Uterus (tissue), 4 donors: Measurements from ENCODE around the gene ARHGAP4. TPM values are rescaled to one million over a fixed set of nuclear protein-coding genes. Genes with fewer than 3 reads are reported as not detected.

ENCODE experiments used
- DNase-seq, 2 donors: peaks; one replicate each; pipeline ENCODE4 v3.0.0-alpha.2; 2019 to 2020
- H3K27ac ChIP-seq, 2 donors: fragments of 200-600 bp; sonication (generic); 1 replicate in 1 of 2; 2 replicates in 1 of 2; pipeline ENCODE4 v1.5.1; 2016 to 2018
- H3K27me3 ChIP-seq, 2 donors: fragments of 200-600 bp; sonication (generic); one replicate each; pipeline ENCODE4 v1.5.1; 2018 to 2019; ENCODE audit warnings: control low read depth in 1 of 2
- H3K36me3 ChIP-seq, 2 donors: fragments of 200-600 bp; sonication (generic); one replicate each; pipeline ENCODE4 v1.5.1; 2019; ENCODE audit warnings: control low read depth in 1 of 2
- H3K4me1 ChIP-seq, 2 donors: fragments of 200-600 bp; sonication (generic); one replicate each; pipeline ENCODE4 v1.5.1; 2018 to 2019; ENCODE audit warnings: control low read depth in 1 of 2
- H3K4me3 ChIP-seq, 2 donors: fragments of 200-600 bp; sonication (generic); 1 replicate in 1 of 2; 2 replicates in 1 of 2; pipeline ENCODE4 v1.5.1; 2018 to 2019; ENCODE audit warnings: mild to moderate bottlenecking in 1 of 2
- H3K9me3 ChIP-seq, 2 donors: fragments of 200-600 bp; sonication (generic); one replicate each; pipeline ENCODE4 v1.5.1; 2019; ENCODE audit warnings: control low read depth in 1 of 2
- CTCF ChIP-seq, 4 experiments: fragments of 200-600 bp in 2 of 4; fragments of 450-650 bp in 2 of 4; sonication (generic) in 2 of 4; IDR thresholded peaks; one replicate each; pipeline ENCODE4 v1.5.1; 2016 to 2019; ENCODE audit warnings: antibody characterized with exemption in 4 of 4, mild to moderate bottlenecking in 2 of 4, moderate library complexity in 1 of 4
- POLR2A ChIP-seq, 2 donors: fragments of 450-650 bp; IDR thresholded peaks; one replicate each; pipeline ENCODE4 v1.6.1; 2016; ENCODE audit warnings: antibody characterized with exemption in 2 of 2, mild to moderate bottlenecking in 1 of 2, moderate library complexity in 1 of 2
- intact Hi-C: fragments of 100-400 bp; cut with DNase I; formaldehyde crosslinking; loops from one replicate; pipeline ENCODE4 v1.15.1; 2023; ENCODE audit warnings: low total_unique reads
- total RNA-seq, 4 donors: library from RNA; depleted of rRNA in 3 of 4; stranded (reverse); fragments of >200 nt in 3 of 4; gene quantifications; one replicate each; pipeline versions ENCODE4 v1.1.0 to v1.2.4, GENCODE V29; 2014 to 2023
- donor health status: DM: yes; HTN: yes; CAD: no.

ARHGAP4 gene
- total RNA-seq, 4 donors from 2014 or later = 5.1 to 28.3 (median 15.8) TPM

- Histone ChIP-seq H3K27ac (no peak overlapping the region), H3K36me3 (no peaks in the 10 kb centered on the region), H3K4me1 (peaks cover 0 to 4% of the 10 kb centered on the region in 2 donors), H3K27me3 (no peaks in the 10 kb centered on the region), H3K9me3 (no peaks in the 10 kb centered on the region), H3K4me3 (no peak overlapping the region)
- TF ChIP-seq POLR2A (IDR thresholded peaks at IDR 0.05) (no peak), CTCF (IDR thresholded peaks at IDR 0.05) (no peak)
- DNase-seq = no peak
- intact Hi-C loops = no loop called here
Observed at GRCh38 chrX:153919281-153919680, 6.8 kb downstream of the ARHGAP4 start.

GRCh38 chrX:153917869-153918268 is 8.2 kb downstream of the ARHGAP4 start:
- intact Hi-C loops = no loop called here
- Histone ChIP-seq H3K4me1 (peaks cover 0 to 4% of the 10 kb centered on the region in 2 donors), H3K27me3 (no peaks in the 10 kb centered on the region), H3K36me3 (no peaks in the 10 kb centered on the region), H3K9me3 (no peaks in the 10 kb centered on the region), H3K27ac (no peak overlapping the region), H3K4me3 (no peak overlapping the region)
- DNase-seq = no peak
- no peak for TF ChIP-seq CTCF (IDR thresholded peaks at IDR 0.05)
- TF ChIP-seq POLR2A (IDR thresholded peaks at IDR 0.05) = no peak

- H3K27ac ChIP-seq = no peak overlapping the region
- H3K27me3 ChIP-seq = no peaks in the 10 kb centered on the region
- intact Hi-C loops = no loop called here
- no peak overlapping the region for H3K4me3 ChIP-seq
- DNase-seq = no peak
- no peaks in the 10 kb centered on the region for H3K9me3 ChIP-seq
- no peaks in the 10 kb centered on the region for H3K4me1 ChIP-seq
- TF ChIP-seq CTCF (IDR thresholded peaks at IDR 0.05) = no peak
- TF ChIP-seq POLR2A (IDR thresholded peaks at IDR 0.05) = no peak
- no peaks in the 10 kb centered on the region for H3K36me3 ChIP-seq
Observed at GRCh38 chrX:153913701-153914100, 12.4 kb downstream of the ARHGAP4 start.

GRCh38 chrX:153913211-153913610 is 12.9 kb downstream of the ARHGAP4 start:
- Histone ChIP-seq H3K4me3 (no peak overlapping the region), H3K27me3 (no peaks in the 10 kb centered on the region), H3K36me3 (no peaks in the 10 kb centered on the region), H3K4me1 (no peaks in the 10 kb centered on the region), H3K9me3 (no peaks in the 10 kb centered on the region), H3K27ac (no peak overlapping the region)
- DNase-seq = no peak
- intact Hi-C loops = no loop called here
- TF ChIP-seq POLR2A (IDR thresholded peaks at IDR 0.05) = no peak
- no peak for TF ChIP-seq CTCF (IDR thresholded peaks at IDR 0.05)

GRCh38 chrX:153911798-153912197 is 14.3 kb downstream of the ARHGAP4 start:
- no peaks in the 10 kb centered on the region for H3K36me3 ChIP-seq
- H3K4me1 ChIP-seq = no peaks in the 10 kb centered on the region
- no peak overlapping the region for H3K27ac ChIP-seq
- intact Hi-C loops = no loop called here
- no peaks in the 10 kb centered on the region for H3K27me3 ChIP-seq
- H3K9me3 ChIP-seq = no peaks in the 10 kb centered on the region
- DNase-seq = no peak
- no peak overlapping the region for H3K4me3 ChIP-seq
- TF ChIP-seq CTCF (IDR thresholded peaks at IDR 0.05) = no peak
- TF ChIP-seq POLR2A (IDR thresholded peaks at IDR 0.05) = no peak
